ENCODE data around the gene PRCD.

The PRCD gene

GRCh38 chr17:76544546-76545365, 4.9 kb downstream of the PRCD start:
- no peak overlapping the region for H3K4me3 ChIP-seq (ENCODE audit: low read depth, low read length)
- no peak for DNase-seq (ENCODE audit: low read depth)
- TF ChIP-seq CTCF (conservative IDR thresholded peaks at IDR 0.05; ENCODE audit: low read depth, low read length) = no peak

GRCh38 chr17:76545918-76546555, 6.2 kb downstream of the PRCD start:
- no peak overlapping the region for H3K4me3 ChIP-seq (ENCODE audit: low read depth, low read length)
- DNase-seq (ENCODE audit: low read depth) = peak; percentile 17
- no peak for TF ChIP-seq CTCF (conservative IDR thresholded peaks at IDR 0.05; ENCODE audit: low read depth, low read length)

- H3K4me3 ChIP-seq (ENCODE audit: low read depth, low read length) = no peak overlapping the region
- TF ChIP-seq CTCF (conservative IDR thresholded peaks at IDR 0.05; ENCODE audit: low read depth, low read length) = peak; percentile 2
- DNase-seq (ENCODE audit: low read depth) = peak; percentile 91
Measured at GRCh38 chr17:76546556-76547182, 6.8 kb downstream of the PRCD start.

- peak; percentile 83 for DNase-seq (ENCODE audit: low read depth)
- no peak overlapping the region for H3K4me3 ChIP-seq (ENCODE audit: low read depth, low read length)
Measured at GRCh38 chr17:76547183-76547641, 7.4 kb downstream of the PRCD start.

GRCh38 chr17:76547642-76548202, 7.9 kb downstream of the PRCD start:
- DNase-seq (ENCODE audit: low read depth) = no peak
- H3K4me3 ChIP-seq (ENCODE audit: low read depth, low read length) = no peak overlapping the region
- no peak for TF ChIP-seq CTCF (conservative IDR thresholded peaks at IDR 0.05; ENCODE audit: low read depth, low read length)

More at GRCh38 chr17:76547183-76547641, 7.4 kb downstream of the PRCD start:
- TF ChIP-seq CTCF (conservative IDR thresholded peaks at IDR 0.05; ENCODE audit: low read depth, low read length) = peak; percentile 79

GRCh38 chr17:76548378-76549214, 8.8 kb downstream of the PRCD start:
- no peak overlapping the region for H3K4me3 ChIP-seq (ENCODE audit: low read depth, low read length)

More at GRCh38 chr17:76548378-76549214, 8.8 kb downstream of the PRCD start:
- TF ChIP-seq CTCF (conservative IDR thresholded peaks at IDR 0.05; ENCODE audit: low read depth, low read length) = no peak
- no peak for DNase-seq (ENCODE audit: low read depth)

Measured in choroid plexus epithelial cell (primary cell).